Memory B cell (primary cell): ENCODE results near the gene PLK2.

ENCODE experiments used
- ATAC-seq: fragments of 150-1000 bp; cut with Tn5 transposase; 2 replicates; pipeline ENCODE4 v1.10.0; 2021; ENCODE audit warnings: low read depth, mild to moderate bottlenecking, moderate library complexity
- DNase-seq, 2 donors: peaks; one replicate each; pipeline ENCODE4 v3.0.0; 2022; ENCODE audit warnings: low spot score in 2 of 2
- H3K27ac Mint-ChIP-seq: one replicate; pipeline ENCODE4 v1.8.0; 2022; ENCODE audit warnings: mild to moderate bottlenecking, moderate library complexity, mixed read lengths
- H3K27me3 Mint-ChIP-seq: one replicate; pipeline ENCODE4 v1.8.0; 2022; ENCODE audit warnings: mixed read lengths
- H3K36me3 Mint-ChIP-seq: one replicate; pipeline ENCODE4 v1.8.0; 2022; ENCODE audit warnings: mild to moderate bottlenecking, mixed read lengths
- H3K4me1 Mint-ChIP-seq: one replicate; pipeline ENCODE4 v1.8.0; 2022; ENCODE audit warnings: mixed read lengths
- H3K4me3 Mint-ChIP-seq: one replicate; pipeline ENCODE4 v1.8.0; 2022; ENCODE audit warnings: mild to moderate bottlenecking, moderate library complexity, mixed read lengths
- H3K9me3 Mint-ChIP-seq: one replicate; pipeline ENCODE4 v1.8.0; 2022; ENCODE audit warnings: mixed read lengths

PLK2 gene

DNA sequence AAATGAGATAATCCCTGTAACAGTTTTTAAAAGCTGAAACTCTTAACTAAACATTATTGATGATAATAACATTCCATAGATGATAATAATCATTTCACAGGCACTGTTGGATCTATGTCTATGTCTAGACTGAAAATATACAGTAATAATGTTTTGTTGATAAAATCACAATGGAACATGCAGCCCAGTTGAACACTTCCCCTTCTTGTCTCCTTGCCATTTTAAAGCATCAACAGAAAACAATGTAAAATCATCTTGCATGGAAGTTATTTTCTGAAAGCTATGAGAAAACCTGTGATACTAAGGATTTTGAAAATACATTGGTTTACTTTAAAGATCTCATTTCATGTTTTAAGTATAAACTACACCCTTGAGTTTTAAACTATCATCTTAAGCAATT lies 33.3 kb upstream of the PLK2 start:
- DNase-seq (no peak), ATAC-seq (no peak)
- Mint-ChIP-seq H3K4me1 (peaks cover 35% of the 10 kb centered on the region), H3K36me3 (peaks cover 37% of the 10 kb centered on the region), H3K4me3 (peak overlapping the region; percentile 75), H3K9me3 (peaks cover 9% of the 10 kb centered on the region), H3K27me3 (no peaks in the 10 kb centered on the region), H3K27ac (peak overlapping the region; percentile 75)

DNA sequence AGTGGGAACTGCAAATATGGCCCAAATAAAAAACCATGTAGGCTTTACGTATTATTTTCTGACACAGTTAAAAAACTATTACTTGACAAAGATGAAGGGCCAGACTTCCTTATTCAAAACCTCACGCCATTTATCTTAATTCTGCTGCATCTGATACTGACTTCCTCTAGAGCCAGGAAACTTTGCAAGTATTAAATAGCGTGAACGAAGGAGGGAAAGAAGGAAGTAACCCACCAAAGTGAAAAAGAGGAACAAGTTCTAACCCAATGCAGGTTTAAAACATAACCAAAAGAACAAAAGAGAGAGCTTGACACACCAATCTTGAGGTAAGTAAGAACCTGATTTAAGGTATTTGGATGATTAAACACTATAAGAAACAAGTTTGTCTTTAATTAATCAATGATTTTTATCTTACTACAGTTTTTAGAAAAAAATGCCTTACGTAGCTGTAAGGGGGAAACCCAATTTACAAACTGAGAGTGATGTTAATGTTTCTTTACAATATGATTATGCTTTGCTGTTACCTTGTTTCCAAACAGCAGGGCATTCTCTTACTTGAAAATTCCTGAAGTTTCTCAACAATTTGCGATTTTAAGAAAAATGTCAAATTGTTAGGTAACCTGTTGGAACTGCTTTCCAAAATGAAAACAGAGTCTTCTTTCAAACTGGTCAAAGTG lies 31.5 kb upstream of the PLK2 start, which contains the start of gene GAPT:
Gene GAPT (plus strand): TSS at position 220 of the 677 bp plus-strand sequence. CDS start 3,102 bp downstream, outside the sequence.
- Mint-ChIP-seq H3K27me3 (no peaks in the 10 kb centered on the region), H3K27ac (peak within 1 kb of the TSS; percentile 75), H3K36me3 (peaks cover 25% of the 10 kb centered on the region), H3K4me1 (peaks cover 24% of the 10 kb centered on the region), H3K9me3 (peaks cover 6% of the 10 kb centered on the region), H3K4me3 (peak within 1 kb of the TSS; percentile 83)
- ATAC-seq (peak; percentile 93), DNase-seq (peak in 1 of 2 donors; percentile 70)

DNA sequence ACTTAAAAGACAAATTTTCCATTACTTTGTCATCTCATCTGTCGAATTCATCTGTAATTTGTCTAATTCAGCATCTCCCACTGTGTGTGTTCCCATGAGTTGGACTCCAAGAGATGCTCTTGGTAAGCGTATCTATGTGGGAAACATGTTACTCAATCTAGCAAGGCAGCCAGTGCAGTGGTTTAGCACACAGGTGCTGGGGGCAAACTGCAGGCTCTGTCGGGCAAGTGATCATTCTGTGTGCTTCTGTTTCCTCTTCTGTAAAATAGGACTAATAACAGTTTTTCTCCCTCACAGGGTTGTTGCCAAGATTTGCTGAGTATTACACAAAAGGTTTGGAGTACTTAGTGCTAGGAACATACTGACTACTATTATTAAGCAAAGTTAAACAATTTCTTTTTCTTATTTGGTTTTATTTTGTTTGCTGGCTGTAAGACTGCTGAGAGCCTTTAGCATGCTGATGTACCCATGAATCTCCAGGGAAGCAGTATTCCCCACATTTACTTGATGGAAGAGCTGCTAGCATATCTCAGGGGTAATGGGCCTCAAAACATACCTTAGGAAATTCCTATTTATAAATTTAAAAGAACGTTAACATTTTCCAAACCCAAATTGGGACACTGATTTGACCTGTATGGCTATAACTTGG lies 30.6 kb upstream of the PLK2 start:
- Mint-ChIP-seq H3K4me1 (peaks cover 19% of the 10 kb centered on the region), H3K36me3 (peaks cover 17% of the 10 kb centered on the region), H3K9me3 (peaks cover 2% of the 10 kb centered on the region), H3K27me3 (no peaks in the 10 kb centered on the region), H3K27ac (peak overlapping the region; percentile 70), H3K4me3 (peak overlapping the region; percentile 61)
- ATAC-seq (peak; percentile 59), DNase-seq (peak in 1 of 2 donors; percentile 11)

DNA sequence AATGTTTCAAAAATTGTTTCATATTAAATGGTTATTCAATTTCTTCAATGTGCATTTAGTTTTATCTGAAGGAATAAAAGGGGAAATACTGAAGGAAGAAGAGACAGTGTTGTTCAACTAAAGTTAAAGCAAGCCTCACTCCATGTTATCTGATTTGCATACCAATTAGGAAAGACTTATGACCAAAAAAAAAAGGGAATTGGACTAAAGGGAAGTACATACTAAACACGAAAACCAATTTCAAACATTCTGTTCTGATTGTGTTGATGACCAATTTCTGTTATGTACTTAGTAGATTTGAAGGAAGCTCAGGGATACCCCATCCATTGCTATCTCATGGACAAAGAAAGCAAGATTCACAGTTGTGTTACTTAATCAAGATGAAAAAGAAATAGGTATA lies 26.4 kb upstream of the PLK2 start:
- no peak overlapping the region for H3K4me3 Mint-ChIP-seq
- H3K27me3 Mint-ChIP-seq = no peaks in the 10 kb centered on the region
- H3K36me3 Mint-ChIP-seq = no peaks in the 10 kb centered on the region
- no peak overlapping the region for H3K27ac Mint-ChIP-seq
- DNase-seq (no peak), ATAC-seq (no peak)
- H3K9me3 Mint-ChIP-seq = peaks cover 1% of the 10 kb centered on the region
- H3K4me1 Mint-ChIP-seq = peaks cover 18% of the 10 kb centered on the region

DNA sequence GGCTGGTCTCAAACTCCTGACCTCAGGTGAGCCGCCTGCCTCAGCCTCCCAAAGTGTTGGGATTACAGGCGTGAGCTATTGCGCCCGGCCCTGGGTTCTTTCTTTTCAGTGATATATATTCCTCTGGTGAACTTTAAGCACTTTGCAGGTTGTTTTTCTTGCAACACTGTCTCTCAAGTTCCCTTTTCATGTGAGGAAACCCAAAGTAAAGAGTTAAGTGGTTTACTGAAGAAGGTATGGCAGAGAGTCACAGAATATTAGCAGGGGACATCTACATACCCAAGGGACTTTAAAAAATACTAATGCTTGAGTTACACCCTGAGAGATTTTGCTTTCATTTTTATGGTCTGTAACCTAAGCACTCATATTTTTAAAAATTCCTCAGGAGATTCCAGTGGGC lies 24.6 kb upstream of the PLK2 start:
- Mint-ChIP-seq H3K27me3 (no peaks in the 10 kb centered on the region), H3K27ac (no peak overlapping the region), H3K9me3 (peaks cover 1% of the 10 kb centered on the region), H3K36me3 (no peaks in the 10 kb centered on the region), H3K4me3 (peak overlapping the region; percentile 16), H3K4me1 (peaks cover 12% of the 10 kb centered on the region)
- ATAC-seq (peak; percentile 79), DNase-seq (no peak)

DNA sequence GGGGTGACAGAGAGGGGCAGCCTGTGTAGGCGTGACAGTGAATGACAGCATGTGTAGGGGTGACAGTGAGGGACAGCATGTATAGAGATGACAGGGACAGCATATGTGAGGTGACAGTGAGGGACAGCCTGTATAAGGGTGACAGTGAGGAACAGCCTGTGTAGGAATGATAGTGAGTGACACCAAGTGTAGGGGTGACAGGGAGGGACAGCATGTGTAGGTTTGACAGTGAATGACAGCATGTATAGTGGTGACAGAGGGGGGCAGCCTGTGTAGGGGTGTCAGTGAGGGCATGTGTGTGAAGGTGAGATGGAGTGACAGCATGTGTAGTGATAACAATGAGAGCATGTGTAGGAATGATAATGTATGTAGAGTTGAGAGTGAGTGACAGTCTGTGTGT lies 22.6 kb upstream of the PLK2 start:
- Mint-ChIP-seq H3K4me3 (no peak overlapping the region), H3K4me1 (peaks cover 11% of the 10 kb centered on the region), H3K27ac (no peak overlapping the region), H3K9me3 (peaks cover 1% of the 10 kb centered on the region), H3K36me3 (no peaks in the 10 kb centered on the region), H3K27me3 (no peaks in the 10 kb centered on the region)
- DNase-seq (no peak), ATAC-seq (no peak)

DNA sequence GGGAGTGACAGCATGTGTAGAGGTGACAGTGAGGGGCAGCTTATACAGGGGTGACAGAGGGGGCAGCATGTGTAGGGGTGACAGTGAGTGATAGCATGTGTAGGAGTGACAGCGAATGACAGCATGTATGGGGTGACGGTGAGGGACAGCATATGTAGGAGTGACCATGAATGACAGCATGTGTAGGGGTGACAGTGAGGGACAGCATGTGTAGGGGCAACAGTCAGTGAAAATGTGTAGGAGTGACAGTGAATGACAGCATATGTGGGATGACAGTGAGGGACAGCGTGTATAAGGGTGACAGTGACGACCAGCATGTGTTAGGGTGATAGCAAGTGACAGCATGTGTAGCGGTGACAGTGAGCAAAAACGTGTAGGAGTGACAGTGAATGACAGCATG lies 21.9 kb upstream of the PLK2 start:
- no peak for ATAC-seq
- H3K27ac Mint-ChIP-seq = no peak overlapping the region
- no peaks in the 10 kb centered on the region for H3K36me3 Mint-ChIP-seq
- no peak overlapping the region for H3K4me3 Mint-ChIP-seq
- DNase-seq = no peak
- peaks cover 15% of the 10 kb centered on the region for H3K4me1 Mint-ChIP-seq
- peaks cover 1% of the 10 kb centered on the region for H3K9me3 Mint-ChIP-seq
- no peaks in the 10 kb centered on the region for H3K27me3 Mint-ChIP-seq

DNA sequence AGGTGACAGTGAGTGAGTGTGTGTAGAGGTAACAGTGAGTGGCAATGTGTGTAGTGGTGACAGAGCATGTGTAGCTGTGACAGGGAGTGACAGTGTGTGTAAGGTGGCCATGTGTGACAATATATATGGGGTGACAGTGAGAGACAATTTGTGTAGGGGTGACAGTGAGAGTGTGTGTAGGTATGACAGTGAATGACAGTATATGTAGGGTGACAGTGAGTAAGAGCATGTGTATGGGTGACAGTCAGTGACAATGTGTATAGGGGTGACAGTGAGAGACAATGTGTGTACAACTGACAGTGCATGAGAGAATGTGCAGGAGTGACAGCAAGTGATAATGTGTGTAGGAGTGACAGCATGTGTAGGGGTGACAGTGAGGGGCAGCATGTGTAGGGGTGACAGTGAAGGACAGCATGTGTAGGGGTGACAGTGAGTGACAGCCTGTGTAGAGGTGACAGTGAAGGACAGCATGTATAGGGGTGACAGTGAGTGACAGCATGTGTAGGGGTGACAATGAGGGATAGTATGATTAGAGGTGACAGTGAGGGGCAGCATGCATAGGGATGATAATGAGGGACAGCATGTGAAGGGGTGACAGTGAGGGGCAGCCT lies 21.3 kb upstream of the PLK2 start:
- H3K27ac Mint-ChIP-seq = no peak overlapping the region
- peaks cover 14% of the 10 kb centered on the region for H3K4me1 Mint-ChIP-seq
- H3K4me3 Mint-ChIP-seq = no peak overlapping the region
- no peaks in the 10 kb centered on the region for H3K36me3 Mint-ChIP-seq
- no peak for ATAC-seq
- DNase-seq = no peak
- no peaks in the 10 kb centered on the region for H3K27me3 Mint-ChIP-seq
- peaks cover 1% of the 10 kb centered on the region for H3K9me3 Mint-ChIP-seq

DNA sequence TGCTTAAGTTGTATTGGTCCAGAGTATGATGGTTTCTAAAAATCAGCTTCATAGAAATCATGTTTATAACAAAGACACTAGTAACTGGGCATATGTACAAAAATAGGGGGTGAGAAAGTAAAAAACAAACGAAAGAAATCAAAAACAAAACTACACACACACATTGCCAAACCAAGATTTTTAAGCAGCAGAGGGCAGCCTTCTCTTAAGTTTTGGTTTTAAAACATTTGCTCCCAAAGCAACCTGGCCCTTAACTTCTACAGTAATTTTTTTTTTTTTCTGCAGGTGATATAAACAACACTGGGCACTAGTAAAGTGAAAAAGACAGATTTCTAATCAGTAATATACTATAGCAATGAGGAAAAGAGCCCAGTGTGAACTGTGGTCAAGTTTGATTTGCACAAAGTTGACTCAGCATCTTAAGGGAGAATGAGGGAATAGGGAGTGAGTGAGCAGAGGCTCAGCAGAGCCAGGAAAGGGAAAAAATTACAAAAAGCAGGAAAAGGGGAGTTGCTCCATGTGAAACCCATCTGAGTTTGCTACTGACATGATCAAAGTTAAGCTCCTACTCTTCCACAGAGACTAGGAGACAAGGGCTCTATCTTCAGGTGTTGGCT lies 18.0 kb upstream of the PLK2 start:
- Mint-ChIP-seq H3K27me3 (no peaks in the 10 kb centered on the region), H3K36me3 (peaks cover 8% of the 10 kb centered on the region), H3K9me3 (peaks cover 3% of the 10 kb centered on the region), H3K4me1 (peaks cover 11% of the 10 kb centered on the region), H3K4me3 (peak overlapping the region; percentile 13), H3K27ac (no peak overlapping the region)
- DNase-seq (peak in 1 of 2 donors; percentile 26), ATAC-seq (peak; percentile 32)

DNA sequence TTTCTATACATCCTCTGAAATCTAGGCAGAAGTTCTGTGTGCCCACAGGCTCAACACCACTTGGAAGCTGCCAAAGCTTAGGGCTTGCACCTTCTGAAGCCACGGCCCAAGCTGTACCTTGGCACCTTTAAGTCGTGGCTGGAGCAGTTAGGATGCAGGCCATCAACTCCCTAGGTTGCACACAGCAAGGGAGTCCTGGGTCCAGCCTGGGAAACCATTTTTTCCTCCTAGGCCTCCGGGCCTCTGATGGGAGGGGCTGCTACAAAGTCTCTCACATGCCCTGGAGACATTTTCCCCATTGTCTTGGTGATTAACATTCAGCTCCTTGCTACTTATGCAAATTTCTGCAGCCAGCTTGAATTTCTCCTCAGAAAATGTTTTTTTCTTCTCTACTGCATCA lies 15.5 kb upstream of the PLK2 start:
- ATAC-seq (no peak), DNase-seq (no peak)
- H3K36me3 Mint-ChIP-seq = peaks cover 8% of the 10 kb centered on the region
- peaks cover 3% of the 10 kb centered on the region for H3K9me3 Mint-ChIP-seq
- H3K27ac Mint-ChIP-seq = no peak overlapping the region
- H3K4me1 Mint-ChIP-seq = peaks cover 11% of the 10 kb centered on the region
- H3K4me3 Mint-ChIP-seq = no peak overlapping the region
- H3K27me3 Mint-ChIP-seq = no peaks in the 10 kb centered on the region

DNA sequence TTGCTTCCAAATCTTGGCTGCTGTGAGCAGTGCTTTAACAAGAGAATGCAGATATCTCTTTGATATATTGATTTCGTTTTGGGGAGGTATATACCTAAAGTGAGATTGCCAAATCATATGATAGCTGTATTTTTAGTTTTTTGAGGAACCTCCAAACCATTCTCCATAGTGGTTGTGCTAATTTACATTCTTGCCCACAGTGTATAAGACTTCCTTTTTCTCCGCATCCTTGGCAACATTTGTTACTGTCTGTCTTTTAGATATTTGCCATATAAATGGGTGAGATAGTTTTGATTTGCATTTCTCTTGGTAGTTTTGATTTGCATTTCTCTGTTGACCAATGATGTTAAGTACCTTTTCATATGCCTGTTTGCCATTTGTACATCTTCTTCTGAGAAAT lies 10.0 kb upstream of the PLK2 start:
- H3K27me3 Mint-ChIP-seq = no peaks in the 10 kb centered on the region

DNA sequence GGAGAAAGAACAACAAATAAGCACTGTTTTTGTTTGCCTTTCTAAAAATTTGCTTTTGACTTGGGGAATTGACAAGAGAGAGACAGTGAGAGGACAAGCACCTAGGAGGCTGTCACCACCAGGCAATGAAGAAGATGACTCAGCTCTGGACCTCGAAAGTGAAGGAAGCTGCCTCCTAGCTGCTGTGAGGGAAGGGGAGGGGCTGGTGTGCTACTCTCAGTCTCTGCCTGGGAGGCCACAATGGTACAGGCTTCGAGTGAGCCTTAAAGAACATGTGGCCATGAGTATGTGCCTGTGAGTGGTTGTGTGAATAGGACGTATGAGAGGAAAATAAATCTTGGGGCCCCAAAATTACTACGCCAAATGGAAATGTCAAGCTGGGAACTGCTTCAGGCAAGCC lies 7.1 kb upstream of the PLK2 start:
- no peak overlapping the region for H3K27ac Mint-ChIP-seq
- ATAC-seq (peak; percentile 37), DNase-seq (no peak)
- H3K36me3 Mint-ChIP-seq = no peaks in the 10 kb centered on the region
- no peak overlapping the region for H3K4me3 Mint-ChIP-seq
- H3K27me3 Mint-ChIP-seq = no peaks in the 10 kb centered on the region
- peaks cover 13% of the 10 kb centered on the region for H3K4me1 Mint-ChIP-seq
- no peaks in the 10 kb centered on the region for H3K9me3 Mint-ChIP-seq

More for the DNA sequence above, 10.0 kb upstream of the PLK2 start:
- Mint-ChIP-seq H3K4me1 (peaks cover 13% of the 10 kb centered on the region), H3K4me3 (no peak overlapping the region), H3K27ac (no peak overlapping the region), H3K36me3 (peaks cover 4% of the 10 kb centered on the region), H3K9me3 (peaks cover 2% of the 10 kb centered on the region)
- ATAC-seq = peak; percentile 70
- no peak for DNase-seq

DNA sequence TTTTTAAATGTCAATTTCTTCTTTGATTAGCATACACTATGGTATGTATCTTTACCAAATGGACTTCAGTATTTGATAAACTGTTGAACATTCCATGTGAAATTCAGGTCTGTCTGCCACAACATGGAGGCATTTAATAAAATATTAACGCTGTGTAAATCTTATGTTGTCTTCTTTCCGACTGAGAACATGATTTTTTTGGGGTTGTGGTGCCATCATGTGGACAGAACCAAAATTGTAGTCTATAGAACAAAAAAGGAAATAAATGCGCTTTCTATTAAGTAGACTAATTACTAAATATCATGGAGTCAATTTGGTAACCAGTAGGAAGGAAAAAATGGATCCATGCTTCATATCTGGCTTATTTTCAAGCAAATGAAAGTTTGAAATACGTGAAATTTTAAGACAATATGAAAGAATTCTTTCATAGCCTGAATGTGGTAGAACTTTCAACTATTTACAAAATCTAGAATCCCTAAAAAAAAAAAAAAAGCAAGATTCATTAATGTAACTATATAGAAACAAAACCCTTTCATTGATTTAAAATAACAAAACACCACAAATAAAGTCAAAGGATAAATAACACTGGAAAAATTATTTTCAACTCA lies 2.8 kb upstream of the PLK2 start:
- ATAC-seq (no peak), DNase-seq (peak; percentile 48 to 57)
- Mint-ChIP-seq H3K27me3 (no peaks in the 10 kb centered on the region), H3K4me3 (no peak overlapping the region), H3K27ac (no peak overlapping the region), H3K9me3 (no peaks in the 10 kb centered on the region), H3K4me1 (peaks cover 6% of the 10 kb centered on the region), H3K36me3 (no peaks in the 10 kb centered on the region)

DNA sequence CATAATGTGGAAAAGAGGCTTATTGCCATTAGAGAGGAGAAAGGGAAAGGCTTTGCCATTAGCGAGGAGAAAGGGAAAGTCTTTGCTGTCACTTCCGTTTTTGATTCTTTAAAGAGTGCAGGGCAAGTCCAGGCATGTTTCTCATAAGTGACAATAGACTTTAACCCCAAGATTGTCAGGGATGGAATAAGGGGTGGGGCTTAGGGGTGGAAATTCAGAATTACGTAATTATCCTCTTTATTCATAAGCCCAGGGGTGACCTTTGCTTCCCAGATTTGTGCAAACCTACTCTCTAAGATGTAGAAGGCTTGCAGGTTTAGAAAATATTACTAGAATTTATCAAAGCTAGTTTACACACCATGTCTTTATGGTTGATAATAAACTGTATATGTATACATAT lies 2.3 kb upstream of the PLK2 start:
- Mint-ChIP-seq H3K27me3 (no peaks in the 10 kb centered on the region), H3K9me3 (no peaks in the 10 kb centered on the region), H3K4me3 (no peak overlapping the region), H3K27ac (no peak overlapping the region), H3K4me1 (peaks cover 6% of the 10 kb centered on the region), H3K36me3 (no peaks in the 10 kb centered on the region)
- DNase-seq = no peak
- ATAC-seq = no peak
